T-helper 9 cell (primary cell): Measurements from ENCODE around the gene CALHM2.

Source experiments
- DNase-seq: peaks from one replicate; pipeline ENCODE4 v3.0.0-alpha.2; 2020

The CALHM2 gene

DNA sequence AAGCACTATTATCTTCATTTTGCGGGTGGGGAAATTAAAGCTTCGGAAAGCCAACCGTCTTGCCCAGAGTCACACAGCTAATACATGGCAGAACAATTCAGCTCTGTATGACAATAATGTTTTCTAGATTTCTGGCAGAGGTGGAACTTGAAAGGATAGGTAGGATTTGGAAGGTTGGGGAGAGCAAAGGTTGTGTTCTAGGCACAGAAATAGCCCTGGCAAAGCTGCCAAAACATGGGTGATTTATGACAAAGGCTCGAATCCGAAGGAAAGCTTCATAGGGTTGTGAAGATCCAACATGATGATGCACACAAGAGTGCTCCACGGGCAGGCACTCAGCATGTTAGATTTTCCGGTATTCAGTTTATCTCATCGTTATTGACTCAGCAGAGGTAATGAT lies 36.6 kb downstream of the CALHM2 start:
- no peak for DNase-seq

- DNase-seq, result no peak
These were observed 38.6 kb downstream of the CALHM2 start for GRCh38 chr10:103413564-103413963.

- DNase-seq, result no peak
These were observed 54.9 kb downstream of the CALHM2 start for GRCh38 chr10:103397191-103397825.

DNA sequence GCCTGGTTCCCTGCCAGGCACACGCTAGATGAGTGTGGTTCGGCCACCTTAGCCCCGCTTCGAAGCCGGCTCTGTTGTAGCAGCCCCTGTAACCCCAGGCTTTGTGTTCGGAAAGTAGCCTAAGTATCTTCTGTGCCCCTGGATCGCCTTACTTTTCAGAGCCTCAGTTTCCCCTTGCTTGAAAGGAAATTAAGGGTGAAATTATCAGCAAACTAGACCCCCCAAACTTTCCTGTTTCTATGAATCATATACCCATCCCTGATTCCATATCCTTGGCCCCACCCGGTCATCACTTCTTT lies 55.4 kb downstream of the CALHM2 start:
- DNase-seq, result no peak
